HG03575 (cell line): ENCODE measurements around the gene PUS7.
"Not testable (repeated sequence)": the region's sequence is repeated elsewhere in the genome, so short reads cannot be mapped to it uniquely, and the experiment has no call there.

Source experiments
- ATAC-seq: cut with Tn5 transposase; IDR thresholded peaks from one replicate; pipeline ENCODE4 v1.9.1; 2021; ENCODE audit not compliant: unreplicated experiment, insufficient number of reproducible peaks, low FRiP score; ENCODE audit errors: extremely low read depth

The PUS7 gene

GRCh38 chr7:105521717-105522463, at the start of gene PUS7:
Gene PUS7 (minus strand): TSS chr7:105522271. CDS start chr7:105508512, 13,759 bp downstream.
- ATAC-seq: peak; percentile 40

- no peak for ATAC-seq
Observed at GRCh38 chr7:105567821-105568220, 45.8 kb upstream of the PUS7 start.

- ATAC-seq: no peak
Observed at GRCh38 chr7:105567024-105567423, 45.0 kb upstream of the PUS7 start.

- no peak for ATAC-seq
Observed at GRCh38 chr7:105565190-105565589, 43.1 kb upstream of the PUS7 start.

GRCh38 chr7:105559926-105560325, 37.9 kb upstream of the PUS7 start:
- ATAC-seq: no peak

GRCh38 chr7:105538339-105538738, 16.3 kb upstream of the PUS7 start:
- no peak for ATAC-seq

- no peak for ATAC-seq
Observed at GRCh38 chr7:105532709-105533460, 10.8 kb upstream of the PUS7 start.

- peak; percentile 83 for ATAC-seq
Observed at GRCh38 chr7:105531792-105532671, 10.0 kb upstream of the PUS7 start, which contains the start of gene RINT1. Gene RINT1 (plus strand): TSS chr7:105532201. CDS start chr7:105532316, 115 bp downstream.

- no peak for ATAC-seq
Observed at GRCh38 chr7:105530546-105530945, 8.5 kb upstream of the PUS7 start.

GRCh38 chr7:105530126-105530525, 8.1 kb upstream of the PUS7 start:
- no peak for ATAC-seq

- ATAC-seq: not testable (repeated sequence)
Observed at GRCh38 chr7:105527737-105528136, 5.7 kb upstream of the PUS7 start.

GRCh38 chr7:105524840-105525239, 2.8 kb upstream of the PUS7 start:
- ATAC-seq: no peak

- ATAC-seq: not testable (repeated sequence)
Observed at GRCh38 chr7:105524423-105524822, 2.4 kb upstream of the PUS7 start.

- peak; percentile 20 for ATAC-seq
Observed at GRCh38 chr7:105521027-105521716, 899 bp downstream of the PUS7 start.

- not testable (repeated sequence) for ATAC-seq
Observed at GRCh38 chr7:105520620-105521019, 1.5 kb downstream of the PUS7 start.

GRCh38 chr7:105519353-105519752, 2.7 kb downstream of the PUS7 start:
- no peak for ATAC-seq

GRCh38 chr7:105515610-105516009, 6.5 kb downstream of the PUS7 start:
- ATAC-seq: not testable (repeated sequence)

GRCh38 chr7:105512926-105513526, 9.0 kb downstream of the PUS7 start:
- ATAC-seq: no peak
